ENCODE results near the gene LGI2.

LGI2 gene

DNA sequence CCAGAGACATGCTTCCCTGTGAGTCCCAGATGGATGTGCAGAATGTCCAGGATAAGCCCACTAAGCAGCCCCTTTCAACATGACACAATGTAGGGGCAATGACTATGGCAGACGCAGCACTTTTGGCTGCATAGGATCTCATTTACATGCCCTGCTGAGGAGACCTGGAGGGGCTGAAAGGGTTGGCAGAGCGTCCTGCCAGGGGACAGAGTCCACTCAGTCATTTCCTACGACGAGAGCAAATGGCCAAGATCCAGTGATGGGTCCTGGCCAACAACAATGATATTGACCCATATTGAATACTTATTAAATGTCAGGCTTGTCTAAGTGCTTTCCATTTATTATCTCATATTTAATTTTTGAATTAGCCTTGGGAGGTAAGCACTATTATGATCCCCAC lies 41.4 kb downstream of the LGI2 start:
- no peak overlapping the region for H3K4me3 ChIP-seq (ENCODE audit: low read length)
- no peak for DNase-seq (ENCODE audit: low read depth)
- TF ChIP-seq, protein P1, sequence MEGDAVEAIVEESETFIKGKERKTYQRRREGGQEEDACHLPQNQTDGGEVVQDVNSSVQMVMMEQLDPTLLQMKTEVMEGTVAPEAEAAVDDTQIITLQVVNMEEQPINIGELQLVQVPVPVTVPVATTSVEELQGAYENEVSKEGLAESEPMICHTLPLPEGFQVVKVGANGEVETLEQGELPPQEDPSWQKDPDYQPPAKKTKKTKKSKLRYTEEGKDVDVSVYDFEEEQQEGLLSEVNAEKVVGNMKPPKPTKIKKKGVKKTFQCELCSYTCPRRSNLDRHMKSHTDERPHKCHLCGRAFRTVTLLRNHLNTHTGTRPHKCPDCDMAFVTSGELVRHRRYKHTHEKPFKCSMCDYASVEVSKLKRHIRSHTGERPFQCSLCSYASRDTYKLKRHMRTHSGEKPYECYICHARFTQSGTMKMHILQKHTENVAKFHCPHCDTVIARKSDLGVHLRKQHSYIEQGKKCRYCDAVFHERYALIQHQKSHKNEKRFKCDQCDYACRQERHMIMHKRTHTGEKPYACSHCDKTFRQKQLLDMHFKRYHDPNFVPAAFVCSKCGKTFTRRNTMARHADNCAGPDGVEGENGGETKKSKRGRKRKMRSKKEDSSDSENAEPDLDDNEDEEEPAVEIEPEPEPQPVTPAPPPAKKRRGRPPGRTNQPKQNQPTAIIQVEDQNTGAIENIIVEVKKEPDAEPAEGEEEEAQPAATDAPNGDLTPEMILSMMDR (IDR thresholded peaks at IDR 0.05; ENCODE audit: insufficient read depth, low read depth, low read length, missing control alignments): no peak

DNA sequence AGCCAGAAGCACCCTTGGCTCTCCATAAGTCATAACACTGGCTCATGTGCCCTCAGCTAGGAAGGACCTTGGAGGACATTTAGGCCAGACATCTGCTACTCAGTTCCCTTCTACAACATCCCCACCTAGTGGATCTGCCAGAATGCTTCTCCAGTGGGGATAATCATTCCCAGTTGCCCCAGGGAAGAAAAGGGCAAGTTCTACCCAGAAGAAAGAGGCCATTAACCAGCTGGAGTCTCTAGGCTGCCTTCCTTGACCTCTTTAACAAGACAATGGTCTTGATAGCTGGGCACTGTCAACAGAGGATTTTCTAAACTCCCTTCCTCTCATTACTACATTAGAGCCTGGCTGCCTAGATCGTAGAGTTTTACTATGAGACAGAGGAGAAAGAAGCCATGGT lies 42.0 kb downstream of the LGI2 start:
- H3K4me3 ChIP-seq (ENCODE audit: low read length): no peak overlapping the region
- DNase-seq (ENCODE audit: low read depth): peak; percentile 65
- TF ChIP-seq, protein P1 (IDR thresholded peaks at IDR 0.05; ENCODE audit: insufficient read depth, low read depth, low read length, missing control alignments): peak; percentile 72

DNA sequence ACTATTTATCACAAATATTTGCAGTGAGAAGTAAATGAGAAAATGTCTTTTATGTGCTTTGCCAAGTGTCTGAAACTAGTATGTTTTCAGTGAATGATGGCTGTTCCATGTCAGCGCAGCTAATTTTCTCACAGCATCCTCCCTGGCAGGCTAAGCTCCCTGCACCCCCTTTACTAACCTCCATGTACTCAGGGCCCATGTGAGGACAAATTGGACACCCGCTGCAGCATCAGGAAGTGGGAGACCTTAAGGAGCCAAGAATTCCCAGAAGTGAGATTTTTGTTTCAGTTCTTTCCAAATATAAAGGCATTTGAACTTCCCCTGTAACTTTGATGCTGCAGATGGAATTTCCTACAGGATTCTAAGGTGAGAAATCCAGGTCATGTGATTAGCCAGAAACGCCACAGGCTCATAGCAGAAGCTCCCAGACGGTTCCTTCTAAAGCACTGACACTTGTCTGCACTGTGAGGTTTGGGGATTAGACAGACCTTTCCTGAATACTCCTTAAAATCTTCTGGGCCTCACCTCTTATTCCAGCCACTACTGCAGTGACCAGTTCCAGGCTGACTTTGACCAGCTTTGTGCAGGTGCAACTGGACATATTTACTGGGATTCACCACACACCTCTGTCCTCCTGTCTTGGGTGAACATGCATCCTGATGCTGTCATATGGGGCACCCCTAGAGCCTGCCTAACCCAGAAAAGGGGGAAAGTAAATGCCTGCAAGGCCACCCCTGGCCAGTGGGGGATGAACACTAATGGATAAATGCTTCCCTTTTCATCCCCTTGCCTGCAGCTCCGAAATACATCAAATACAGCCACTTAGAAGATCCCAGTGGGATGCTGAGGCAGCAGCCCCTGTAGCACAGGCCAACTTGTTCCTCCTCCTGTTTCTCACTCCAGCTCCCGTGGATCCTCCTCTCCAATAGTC lies 45.9 kb downstream of the LGI2 start:
- TF ChIP-seq, protein P1 (IDR thresholded peaks at IDR 0.05; ENCODE audit: insufficient read depth, low read depth, low read length, missing control alignments): no peak
- H3K4me3 ChIP-seq (ENCODE audit: low read length): no peak overlapping the region
- DNase-seq (ENCODE audit: low read depth): no peak

DNA sequence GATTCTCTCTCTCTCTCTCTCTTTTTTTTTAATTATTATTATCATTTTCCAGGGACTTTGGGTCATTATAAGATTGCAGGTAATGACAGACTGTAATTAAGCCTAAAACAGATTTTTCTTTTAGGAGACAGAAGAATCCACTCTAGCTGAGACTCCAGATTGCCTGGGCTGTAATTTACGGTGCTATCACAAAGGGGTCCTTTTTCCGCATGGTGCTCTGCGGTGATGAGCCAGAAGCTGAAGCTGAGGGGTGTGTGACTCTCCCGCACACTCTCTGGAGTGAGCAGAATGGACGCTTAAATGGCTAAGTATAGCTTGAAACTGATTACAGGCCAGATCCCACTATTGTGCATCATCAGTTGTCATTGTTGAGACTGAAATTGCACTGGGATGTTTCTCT lies 50.0 kb downstream of the LGI2 start:
- TF ChIP-seq, protein P1 (IDR thresholded peaks at IDR 0.05; ENCODE audit: insufficient read depth, low read depth, low read length, missing control alignments): no peak
- no peak overlapping the region for H3K4me3 ChIP-seq (ENCODE audit: low read length)
- no peak for DNase-seq (ENCODE audit: low read depth)

DNA sequence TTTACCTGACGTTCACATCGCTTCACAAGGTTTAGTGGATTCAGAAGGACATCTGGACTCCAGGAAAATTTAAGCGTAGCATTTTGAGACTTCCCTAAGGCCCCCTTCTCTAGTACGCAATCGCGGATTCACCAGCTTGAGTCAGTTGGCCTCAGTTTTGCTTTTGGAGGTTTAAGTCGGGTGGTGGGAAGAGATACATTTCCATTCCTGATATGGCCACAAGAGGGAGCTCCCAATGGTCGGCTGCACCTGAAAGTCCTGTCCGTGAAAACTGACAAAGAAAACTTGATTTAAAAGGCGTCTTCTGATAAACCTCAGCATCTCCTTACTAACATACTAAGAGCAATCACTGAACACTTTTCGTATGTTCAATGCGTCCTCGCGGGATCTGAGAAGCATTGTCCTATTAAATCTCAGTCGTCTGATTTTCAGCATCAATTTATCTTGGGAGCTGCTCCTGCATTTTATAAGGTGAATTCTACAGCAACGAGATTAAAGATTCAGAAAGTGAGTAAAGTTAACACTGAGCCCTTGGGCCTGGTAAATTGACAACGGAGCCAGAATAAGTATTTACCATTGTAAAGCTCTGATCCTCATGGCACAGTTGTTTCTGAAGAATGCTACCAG lies 50.6 kb downstream of the LGI2 start:
- TF ChIP-seq, protein P1 (IDR thresholded peaks at IDR 0.05; ENCODE audit: insufficient read depth, low read depth, low read length, missing control alignments): peak; percentile 93
- H3K4me3 ChIP-seq (ENCODE audit: low read length): no peak overlapping the region
- DNase-seq (ENCODE audit: low read depth): peak; percentile 62

DNA sequence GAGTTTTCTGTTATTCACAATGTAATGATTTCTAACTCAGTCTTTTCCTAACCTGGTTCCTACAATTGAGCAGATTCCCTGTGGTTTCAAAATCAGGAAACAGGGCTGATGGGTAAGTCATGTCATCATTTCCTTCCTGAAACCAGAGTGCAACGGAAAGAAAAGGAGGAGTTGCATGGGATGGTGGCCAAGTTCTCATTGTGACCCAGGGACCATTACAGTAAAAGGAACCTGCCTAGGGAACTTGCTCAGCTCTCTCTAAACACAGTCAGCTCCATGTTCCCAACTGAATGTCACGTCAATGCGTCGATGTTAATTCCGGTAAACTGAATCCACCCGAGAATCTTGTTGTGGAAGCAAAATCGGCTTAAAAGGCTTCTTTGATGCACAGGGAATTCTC lies 51.2 kb downstream of the LGI2 start:
- TF ChIP-seq, protein P1 (IDR thresholded peaks at IDR 0.05; ENCODE audit: insufficient read depth, low read depth, low read length, missing control alignments): no peak
- no peak overlapping the region for H3K4me3 ChIP-seq (ENCODE audit: low read length)
- no peak for DNase-seq (ENCODE audit: low read depth)

Measured in epithelial cell of esophagus (primary cell).